GM06990 (cell line): ENCODE results near the gene PLCL1.

Experiments
- DNase-seq: peaks from one replicate; pipeline ENCODE4 v3.0.0-alpha.2; 2011; ENCODE audit not compliant: insufficient read length; ENCODE audit errors: extremely low read depth
- H3K27me3 ChIP-seq: replicated peaks from 2 replicates; pipeline ENCODE4 v1.6.0; 2011; ENCODE audit warnings: low read length; ENCODE audit not compliant: control insufficient read depth, insufficient read depth
- H3K36me3 ChIP-seq: 2 replicates; pipeline ENCODE4 v1.5.1; 2011; ENCODE audit warnings: low read length; ENCODE audit not compliant: control insufficient read depth, insufficient read depth
- H3K4me3 ChIP-seq: replicated peaks from 2 replicates; pipeline ENCODE4 v1.5.1; 2011; ENCODE audit warnings: low read depth, mild to moderate bottlenecking, control low read depth, low read length
- TF ChIP-seq, protein P1 (sequence below): IDR thresholded peaks from 2 replicates; pipeline ENCODE4 v1.5.1; 2011; ENCODE audit warnings: low read length, control low read depth, mild to moderate bottlenecking, inconsistent platforms; ENCODE audit not compliant: insufficient read depth, poor library complexity, severe bottlenecking

PLCL1 gene

DNA sequence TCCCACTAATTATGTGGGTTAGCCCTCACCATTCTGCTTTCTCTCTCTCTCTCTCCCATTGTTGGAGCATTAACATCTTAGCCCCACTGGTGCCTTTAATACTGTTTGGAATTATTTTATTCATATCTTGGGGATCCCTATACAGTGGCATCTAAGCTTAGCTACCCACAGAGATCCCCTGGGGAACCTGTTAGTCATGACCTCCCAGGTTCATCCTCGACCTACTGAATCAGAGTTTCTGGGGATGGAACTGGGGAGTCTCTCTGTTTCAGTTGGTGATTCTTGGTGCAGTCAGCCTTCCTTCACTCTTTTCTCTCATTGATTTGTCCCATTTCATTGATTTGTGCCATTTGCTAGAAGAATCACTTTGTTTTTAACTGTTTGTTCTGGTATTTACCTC, 137.3 kb downstream of the PLCL1 start:
- TF ChIP-seq, protein P1, sequence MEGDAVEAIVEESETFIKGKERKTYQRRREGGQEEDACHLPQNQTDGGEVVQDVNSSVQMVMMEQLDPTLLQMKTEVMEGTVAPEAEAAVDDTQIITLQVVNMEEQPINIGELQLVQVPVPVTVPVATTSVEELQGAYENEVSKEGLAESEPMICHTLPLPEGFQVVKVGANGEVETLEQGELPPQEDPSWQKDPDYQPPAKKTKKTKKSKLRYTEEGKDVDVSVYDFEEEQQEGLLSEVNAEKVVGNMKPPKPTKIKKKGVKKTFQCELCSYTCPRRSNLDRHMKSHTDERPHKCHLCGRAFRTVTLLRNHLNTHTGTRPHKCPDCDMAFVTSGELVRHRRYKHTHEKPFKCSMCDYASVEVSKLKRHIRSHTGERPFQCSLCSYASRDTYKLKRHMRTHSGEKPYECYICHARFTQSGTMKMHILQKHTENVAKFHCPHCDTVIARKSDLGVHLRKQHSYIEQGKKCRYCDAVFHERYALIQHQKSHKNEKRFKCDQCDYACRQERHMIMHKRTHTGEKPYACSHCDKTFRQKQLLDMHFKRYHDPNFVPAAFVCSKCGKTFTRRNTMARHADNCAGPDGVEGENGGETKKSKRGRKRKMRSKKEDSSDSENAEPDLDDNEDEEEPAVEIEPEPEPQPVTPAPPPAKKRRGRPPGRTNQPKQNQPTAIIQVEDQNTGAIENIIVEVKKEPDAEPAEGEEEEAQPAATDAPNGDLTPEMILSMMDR: no peak
- no peak for DNase-seq
- no peak overlapping the region for H3K4me3 ChIP-seq
- no peaks in the 10 kb centered on the region for H3K27me3 ChIP-seq
- no peaks in the 10 kb centered on the region for H3K36me3 ChIP-seq

DNA sequence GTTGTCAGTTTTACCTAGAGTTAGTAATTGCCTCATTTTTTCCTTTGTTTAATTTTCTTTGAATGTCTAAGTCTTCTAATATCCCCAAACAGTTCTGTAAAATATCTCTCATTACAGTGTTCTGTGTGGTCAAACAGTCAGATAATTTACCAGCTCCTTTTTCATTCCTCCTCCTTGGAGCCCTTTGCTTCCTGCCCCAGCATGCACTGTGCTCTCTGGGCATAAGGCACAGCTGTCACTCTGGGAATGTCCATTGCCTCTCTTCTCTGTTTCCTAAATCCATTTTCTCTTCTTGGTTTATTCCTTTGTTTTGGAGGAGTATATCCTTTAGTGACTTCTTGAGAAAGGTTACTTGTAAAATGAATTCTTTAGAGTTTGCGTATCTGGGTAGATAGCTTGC, 139.3 kb downstream of the PLCL1 start:
- H3K4me3 ChIP-seq: no peak overlapping the region
- DNase-seq: no peak
- TF ChIP-seq, protein P1: no peak
- no peaks in the 10 kb centered on the region for H3K27me3 ChIP-seq
- H3K36me3 ChIP-seq: no peaks in the 10 kb centered on the region

DNA sequence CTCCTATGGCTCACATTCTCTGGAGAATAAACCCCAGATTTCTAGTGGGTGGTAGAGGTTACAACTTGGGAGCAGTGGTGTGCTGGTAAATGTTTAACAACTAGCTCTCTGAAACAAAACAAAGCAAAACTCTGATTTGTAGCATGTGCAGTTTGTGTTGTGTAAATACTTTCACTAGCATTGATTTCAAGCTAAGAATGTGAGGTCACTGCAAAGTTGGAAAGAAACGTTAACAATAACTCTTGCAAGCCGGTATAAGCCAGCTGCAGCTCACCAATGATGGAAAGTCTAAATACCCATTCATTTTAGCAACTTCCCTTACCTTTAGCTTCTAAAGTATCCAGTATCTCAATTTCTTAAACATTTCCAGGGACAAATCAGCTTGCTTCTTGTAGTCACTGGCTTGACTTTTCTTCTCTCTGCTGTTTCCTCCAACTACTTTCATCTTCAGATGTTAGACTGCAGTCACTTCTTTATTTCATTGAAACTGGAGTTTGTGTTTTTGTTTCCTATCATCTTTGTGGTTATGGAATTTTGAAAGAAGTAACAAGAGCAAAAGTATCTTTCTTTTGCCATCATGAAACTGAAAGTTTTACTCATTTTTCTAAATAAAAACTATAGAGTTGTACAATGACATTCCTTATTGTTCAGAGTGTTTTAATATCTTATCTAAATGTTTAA, 140.2 kb downstream of the PLCL1 start:
- Histone ChIP-seq H3K4me3 (no peak overlapping the region), H3K27me3 (no peaks in the 10 kb centered on the region), H3K36me3 (no peaks in the 10 kb centered on the region)
- DNase-seq: no peak
- TF ChIP-seq, protein P1: no peak

DNA sequence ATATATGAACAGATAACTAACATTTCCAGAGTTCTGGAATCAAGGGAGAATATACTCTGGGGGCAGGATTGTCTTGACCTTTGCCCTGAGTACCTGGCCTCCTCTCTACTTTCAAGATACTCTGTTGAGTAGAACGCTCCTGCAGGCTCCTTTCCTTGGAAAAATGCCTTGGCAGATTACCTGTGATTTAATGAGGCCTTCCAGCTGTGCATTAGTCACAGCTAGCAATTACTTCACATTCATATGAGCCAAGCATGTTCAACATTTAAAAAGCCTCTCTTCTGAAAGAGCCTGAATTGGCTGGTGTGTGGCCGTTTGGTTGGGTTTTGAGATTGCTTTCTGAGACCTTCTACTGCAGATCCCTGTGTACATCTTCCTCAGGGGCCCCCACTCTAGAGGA, 142.2 kb downstream of the PLCL1 start:
- Histone ChIP-seq H3K27me3 (no peaks in the 10 kb centered on the region), H3K36me3 (no peaks in the 10 kb centered on the region)
- no peak for DNase-seq

DNA sequence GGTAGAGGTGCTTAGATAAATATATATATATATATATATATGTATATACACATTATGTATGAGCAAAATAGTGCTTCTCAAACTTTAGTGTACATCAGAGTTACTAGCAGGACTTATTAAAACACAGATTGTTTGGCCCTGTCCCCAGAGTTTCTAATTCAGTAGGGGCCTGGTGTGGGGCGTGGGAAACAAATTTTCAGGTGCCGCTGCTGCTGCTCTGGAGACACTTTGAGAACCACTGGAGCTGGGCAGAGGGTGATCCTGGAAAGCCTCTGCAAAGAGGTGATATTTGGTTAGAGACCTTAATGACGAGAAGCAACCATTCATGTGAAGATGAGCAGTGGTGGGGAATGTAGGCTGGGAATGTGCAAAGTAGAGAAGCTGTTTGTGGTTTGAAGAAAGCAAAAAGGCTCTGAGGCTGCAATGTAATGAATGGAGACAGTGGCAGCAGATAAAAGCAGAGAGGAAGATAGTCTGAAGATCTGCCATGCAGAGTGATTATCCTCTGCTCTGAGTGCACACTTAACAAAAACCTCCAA, 142.9 kb downstream of the PLCL1 start:
- H3K36me3 ChIP-seq: no peaks in the 10 kb centered on the region
- no peaks in the 10 kb centered on the region for H3K27me3 ChIP-seq
- H3K4me3 ChIP-seq: no peak overlapping the region
- TF ChIP-seq, protein P1: no peak
- no peak for DNase-seq

More for the DNA sequence above, 142.2 kb downstream of the PLCL1 start:
- H3K4me3 ChIP-seq: no peak overlapping the region
- TF ChIP-seq, protein P1: no peak
